Measurements from ENCODE around the gene ZNF22. TPM values are rescaled to one million over a fixed set of nuclear protein-coding genes. Genes with fewer than 3 reads are reported as not detected.

ZNF22 gene
- total and polyA plus RNA-seq, 2 of the 4 experiments (the other 2 are of a cell fraction) = 10.6 to 12.4 TPM

DNA sequence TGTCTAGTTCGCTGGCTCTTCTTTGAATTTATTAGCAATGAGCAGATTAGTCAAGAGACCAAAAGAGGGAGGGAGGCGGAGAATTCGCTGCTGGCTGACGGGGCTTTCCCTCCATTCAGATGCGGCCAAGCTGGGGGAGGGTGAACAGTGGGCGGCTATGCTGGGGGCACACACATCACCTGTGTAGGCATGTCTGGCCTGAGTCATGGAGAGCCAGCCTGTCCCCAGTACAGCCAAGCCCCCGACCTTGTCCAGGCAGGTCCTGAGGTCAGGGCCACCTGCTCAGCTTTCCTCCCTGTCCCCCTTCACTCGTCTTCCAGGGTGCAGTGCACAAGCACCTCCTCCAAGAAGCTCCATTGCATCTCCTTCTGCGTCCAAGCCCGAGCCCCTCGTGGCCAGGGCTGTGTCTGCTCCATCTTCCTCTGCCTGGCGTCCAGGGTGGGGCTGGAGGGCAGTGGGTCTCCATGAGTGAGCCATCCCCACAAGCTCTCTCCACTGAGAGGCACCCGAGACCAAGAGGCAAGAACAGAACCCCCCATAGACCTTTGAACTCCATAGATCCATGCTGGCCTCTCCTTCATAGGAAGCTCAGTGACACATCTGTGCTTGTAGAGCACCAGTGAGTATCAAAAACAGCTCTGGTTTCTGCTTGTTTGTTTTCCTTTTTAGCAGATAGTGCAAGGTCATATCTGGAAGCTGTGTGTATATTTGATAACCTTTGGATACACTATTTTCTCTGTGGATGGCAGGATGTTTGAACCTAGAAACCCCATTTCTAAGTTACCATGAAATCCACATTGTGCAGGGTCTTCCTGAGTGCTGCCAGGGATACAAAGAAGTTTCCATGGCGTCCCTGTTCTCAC, 20.2 kb upstream of the ZNF22 start:
- ATAC-seq (ENCODE audit: low read depth) = peak; percentile 6; the same call in 1 of the 2 replicates
- peak overlapping the region; percentile 89 for H2BK20ac ChIP-seq (ENCODE audit: low read depth, low read length)
- H3K36me3 ChIP-seq (ENCODE audit: control insufficient read depth, insufficient read depth, low read length) = peaks cover 17% of the 10 kb centered on the region; the same call in 1 of the 2 replicates
- no peak for DNase-seq
- H3K27me3 ChIP-seq (ENCODE audit: control insufficient read depth, insufficient read depth, low read length) = no peaks in the 10 kb centered on the region
- ChIA-PET POLR2A (ENCODE audit: unreplicated experiment) (interaction anchor here (1.0 kb wide), 1 partner anchor 21 kb away, joined by 3 read pairs; no protein-coding TSS in a partner anchor), CTCF (interaction anchor here (0.6 to 1.0 kb wide), 7 partner anchors 16 to 1288 kb away, joined by 3 to 4 read pairs (median 3); partner anchors contain the start of gene RASSF4)
- in situ Hi-C loops (cut with MboI; ENCODE audit: low sequenced_read_pairs) (loop anchor here (25.0 kb wide), 4 partner anchors 1032 to 1843 kb away; partner anchors contain the start of genes CSGALNACT2 and HNRNPF), dilution Hi-C loops (cut with HindIII; ENCODE audit: low sequenced_read_pairs, unreplicated experiment) (no loop called here), intact Hi-C loops (cut with micrococcal nuclease) (loop anchor here (2.0 kb wide), 1 partner anchor 20 kb away; the partner anchor contains the start of gene ZNF22)
- H4K20me1 ChIP-seq (ENCODE audit: insufficient read depth, low read length) = no peaks in the 10 kb centered on the region; the same call in 1 of the 2 replicates
- peak overlapping the region; percentile 97 for H3K27ac ChIP-seq (ENCODE audit: insufficient read depth, low read length)
- peak overlapping the region; percentile 97 for H4K91ac ChIP-seq (ENCODE audit: insufficient read depth, low read depth, low read length)
- H2BK15ac ChIP-seq (ENCODE audit: low read depth, low read length) = peak overlapping the region; percentile 93; the same call in 2 of the 3 replicates
- no peaks in the 10 kb centered on the region for H3K9me3 ChIP-seq (ENCODE audit: control insufficient read depth, insufficient read depth, low read length)
- peak overlapping the region; percentile 77 to 90 for H4K8ac ChIP-seq (ENCODE audit: low read depth in 2 of 2, low read length in 2 of 2)
- H4K5ac ChIP-seq (ENCODE audit: low read depth, low read length) = peak overlapping the region; percentile 92
- peak overlapping the region; percentile 84 for H2AK9ac ChIP-seq (replicated peaks; ENCODE audit: low read depth, low read length, poor library complexity)
- WGBS, 2 experiments (ENCODE audit: extremely low coverage in 2 of 2, insufficient read length in 1 of 2) = 81% methylated on average over 5 of the region's 14 CpGs; no CpG with 5 or more reads in 1 of the 2 experiments
- peak overlapping the region; percentile 80 for H2AK5ac ChIP-seq (ENCODE audit: low read depth, low read length)
- H2AFZ ChIP-seq (replicated peaks; ENCODE audit: low read length, poor library complexity) = peak overlapping the region; percentile 56
- H3K4me1 ChIP-seq (ENCODE audit: control insufficient read depth, insufficient read depth, low read length) = peaks cover 73% of the 10 kb centered on the region
- no TSS peak for BruUV-seq (replicated peaks)
- H3K4me3 ChIP-seq (ENCODE audit: insufficient read depth, low read depth, low read length) = no peak overlapping the region
- peaks cover 3 to 60% of the 10 kb centered on the region in 2 experiments; a peak in 3 of 4 replicates for H3K79me1 ChIP-seq (ENCODE audit: low read depth in 1 of 2, low read length in 2 of 2)
- peak overlapping the region; percentile 71 for H3K23ac ChIP-seq (ENCODE audit: low read depth, low read length)
- peaks cover 51% of the 10 kb centered on the region for H3K9me1 ChIP-seq (ENCODE audit: insufficient read depth, low read length)
- peak overlapping the region; percentile 94 for H3K18ac ChIP-seq (ENCODE audit: low read depth, low read length)
- H3K4ac ChIP-seq (ENCODE audit: low read depth, low read length) = peak overlapping the region; percentile 86
- peak overlapping the region; percentile 59 for H3K4me2 ChIP-seq (ENCODE audit: low read depth, low read length)
- peak overlapping the region; percentile 97 for H2BK5ac ChIP-seq (ENCODE audit: low read depth, low read length, poor library complexity, severe bottlenecking)
- peak overlapping the region; percentile 90 for H3K56ac ChIP-seq (ENCODE audit: extremely low read depth, insufficient read depth, low read length)
- H3K14ac ChIP-seq (replicated peaks; ENCODE audit: low read depth, low read length) = peak overlapping the region; percentile 92
- H2BK120ac ChIP-seq (ENCODE audit: low read depth, low read length) = peak overlapping the region; percentile 92
- H3K9ac ChIP-seq (ENCODE audit: low read depth, low read length) = peak overlapping the region; percentile 75
- TF ChIP-seq MAFK (IDR thresholded peaks at IDR 0.05; ENCODE audit: low read depth, low read length) = no peak
- no peak for TF ChIP-seq MAZ (IDR thresholded peaks at IDR 0.05; ENCODE audit: borderline replicate concordance, low read depth, low read length)
- no peak for TF ChIP-seq POLR2A (IDR thresholded peaks at IDR 0.05; ENCODE audit: low read depth, low read length)
- TF ChIP-seq, protein P1, sequence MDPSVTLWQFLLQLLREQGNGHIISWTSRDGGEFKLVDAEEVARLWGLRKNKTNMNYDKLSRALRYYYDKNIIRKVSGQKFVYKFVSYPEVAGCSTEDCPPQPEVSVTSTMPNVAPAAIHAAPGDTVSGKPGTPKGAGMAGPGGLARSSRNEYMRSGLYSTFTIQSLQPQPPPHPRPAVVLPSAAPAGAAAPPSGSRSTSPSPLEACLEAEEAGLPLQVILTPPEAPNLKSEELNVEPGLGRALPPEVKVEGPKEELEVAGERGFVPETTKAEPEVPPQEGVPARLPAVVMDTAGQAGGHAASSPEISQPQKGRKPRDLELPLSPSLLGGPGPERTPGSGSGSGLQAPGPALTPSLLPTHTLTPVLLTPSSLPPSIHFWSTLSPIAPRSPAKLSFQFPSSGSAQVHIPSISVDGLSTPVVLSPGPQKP (IDR thresholded peaks at IDR 0.05; ENCODE audit: borderline replicate concordance, low read depth, low read length) = no peak
- TF ChIP-seq RFX5 (IDR thresholded peaks at IDR 0.05; ENCODE audit: low read depth, low read length) = no peak
- TF ChIP-seq CEBPB (IDR thresholded peaks at IDR 0.05; ENCODE audit: low read depth, low read length) = no peak
- TF ChIP-seq BHLHE40 (IDR thresholded peaks at IDR 0.05; ENCODE audit: low read depth, low read length) = no peak
- TF ChIP-seq RAD21 (IDR thresholded peaks at IDR 0.05; ENCODE audit: low read length) = no peak
- TF ChIP-seq SMC3 (IDR thresholded peaks at IDR 0.05; ENCODE audit: low read depth, low read length) = no peak

All from IMR-90 (cell line).